Suprapubic skin (tissue), 2 donors: Measurements from ENCODE around the gene STYXL1.

Source experiments
- EP300 ChIP-seq: sonication (generic); formaldehyde crosslinking; IDR thresholded peaks from one replicate; pipeline ENCODE4 v1.6.1; 2017; ENCODE audit warnings: antibody characterized with exemption
- POLR2A ChIP-seq, 2 donors: fragments of 450-650 bp; IDR thresholded peaks; one replicate each; pipeline ENCODE4 v1.6.1; 2017; ENCODE audit warnings: antibody characterized with exemption in 2 of 2, mild to moderate bottlenecking in 2 of 2, moderate library complexity in 2 of 2

DNA sequence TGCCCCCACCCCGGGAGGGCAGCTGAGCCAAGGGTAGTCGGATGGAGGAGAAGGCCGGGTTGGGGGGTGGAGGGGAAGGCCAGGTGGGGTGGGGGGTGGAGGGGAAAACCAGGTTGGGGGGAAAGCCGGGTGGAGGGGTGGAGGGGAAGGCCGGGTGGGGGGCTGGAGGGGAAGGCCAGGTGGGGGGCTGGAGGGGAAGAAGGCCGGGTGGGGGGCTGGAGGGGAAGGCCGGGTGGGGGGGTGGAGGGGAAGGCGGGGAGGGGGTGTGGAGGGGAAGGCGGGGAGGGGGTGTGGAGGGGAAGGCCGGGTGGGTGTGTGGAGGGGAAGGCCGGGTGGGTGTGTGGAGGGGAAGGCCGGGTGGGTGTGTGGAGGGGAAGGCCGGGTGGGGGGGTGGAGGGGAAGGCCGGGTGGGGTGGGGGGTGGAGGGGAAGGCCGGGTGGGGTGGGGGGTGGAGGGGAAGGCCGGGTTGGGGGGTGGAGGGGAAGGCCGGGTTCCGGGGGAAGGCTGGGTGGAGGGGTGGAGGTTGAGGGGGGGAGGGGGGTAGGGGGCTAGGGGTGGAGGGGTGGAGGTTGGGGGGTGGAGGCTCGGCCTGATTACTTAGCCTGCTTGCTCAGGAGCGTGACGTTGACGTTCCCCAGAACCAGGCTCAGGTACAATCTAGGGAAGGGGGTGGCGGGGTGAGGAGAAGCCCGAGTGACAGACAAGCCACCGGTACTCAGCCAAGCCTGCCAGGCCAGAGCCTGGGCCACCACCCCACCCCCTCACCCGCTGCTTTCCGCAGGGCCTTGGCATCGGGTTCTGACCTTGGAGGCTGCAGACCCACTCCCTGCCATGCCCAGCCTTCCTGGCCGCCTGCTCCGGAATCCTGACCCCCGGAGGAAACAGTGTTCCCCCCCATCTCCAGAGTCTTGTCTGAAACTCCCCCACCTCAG lies 59.0 kb downstream of the STYXL1 start:
- TF ChIP-seq EP300 = no peak
- TF ChIP-seq POLR2A (IDR thresholded peaks at IDR 0.05) = no peak
